GM12878 (cell line): ENCODE results near the gene PODN.

Source experiments
- MTA3 ChIP-seq: IDR thresholded peaks from 2 replicates; pipeline ENCODE4 v1.6.1; 2012; ENCODE audit warnings: low read length, inconsistent platforms, borderline replicate concordance
- POLR2AphosphoS5 ChIP-seq: IDR thresholded peaks from 2 replicates; pipeline ENCODE4 v1.6.1; 2011; ENCODE audit warnings: mild to moderate bottlenecking, low read length, inconsistent platforms
- TAF1 ChIP-seq: IDR thresholded peaks from 2 replicates; pipeline ENCODE4 v1.6.1; 2011; ENCODE audit warnings: mild to moderate bottlenecking, low read depth, low read length, borderline replicate concordance

GRCh38 chr1:53132176-53132575, 70.2 kb downstream of the PODN start:
- TF ChIP-seq MTA3 (no peak), POLR2AphosphoS5 (no peak), TAF1 (no peak)
